ENCODE measurements around the gene PTTG1IP. TPM values are rescaled to one million over a fixed set of nuclear protein-coding genes. Genes with fewer than 3 reads are reported as not detected.

PTTG1IP gene
- total and polyA plus RNA-seq, 10 of the 15 experiments (the other 5 are each of a cell fraction or from before 2014, with no cell fraction given) = 2.4 to 56.4 (median 44.4) TPM

GRCh38 chr21:44800971-44801467 lies 72.5 kb downstream of the PTTG1IP start:
- intact Hi-C loops (cut with micrococcal nuclease; ENCODE audit: unreplicated experiment) (loop anchor here (5.0 to 10.0 kb wide), 3 partner anchors 71 to 334 kb away; partner anchors contain the start of gene PTTG1IP), in situ Hi-C loops (cut with MboI) (no loop called here)
- 2% methylated on average over 17 of the region's 17 CpGs for WGBS (ENCODE audit: insufficient coverage, insufficient replicate concordance, low lambda C conversion rate, missing lambda C conversion rate)
- ChIA-PET SMC1A (ENCODE audit: uncharacterized antibody, unreplicated experiment) (interaction anchor here (0.8 to 4.8 kb wide), 14 partner anchors 12 to 330 kb away, joined by 3 to 33 read pairs (median 4); partner anchors contain the start of gene PTTG1IP), CTCF (interaction anchor here (0.7 to 5.0 kb wide), 28 partner anchors 8 to 337 kb away, joined by 3 to 67 read pairs (median 5); partner anchors contain the start of genes PTTG1IP, SLX9 and SUMO3), POLR2A (interaction anchor here (0.8 to 2.8 kb wide), 6 partner anchors 11 to 131 kb away, joined by 3 to 15 read pairs (median 6); partner anchors contain the start of genes PTTG1IP and SUMO3), RAD21 (ENCODE audit: unreplicated experiment) (interaction anchor here (0.8 to 4.0 kb wide), 15 partner anchors 8 to 336 kb away, joined by 3 to 35 read pairs (median 5); partner anchors contain the start of genes PTTG1IP and SLX9)
- peak overlapping the region; percentile 71 for H3K27ac ChIP-seq (ENCODE audit: control insufficient read depth, insufficient read depth)
- no peaks in the 10 kb centered on the region for H3K9me3 ChIP-seq (replicated peaks; ENCODE audit: control insufficient read depth, insufficient read depth, low read length)
- H3K4me1 ChIP-seq (ENCODE audit: control insufficient read depth, insufficient read depth, low read length) = peaks cover 12% of the 10 kb centered on the region
- peaks cover 60% of the 10 kb centered on the region for H3K79me2 ChIP-seq (ENCODE audit: control insufficient read depth, insufficient read depth, low read length)
- peak; percentile 31 for FAIRE-seq
- no peak for DNase-seq (ENCODE audit: low read depth, low spot score)
- no peaks in the 10 kb centered on the region for H3K27me3 ChIP-seq (replicated peaks in 1 of 2; ENCODE audit: control insufficient read depth in 2 of 2, insufficient read depth in 2 of 2, low read length in 1 of 2)
- H2AFZ ChIP-seq (ENCODE audit: control insufficient read depth, low read depth, low read length) = peak overlapping the region; percentile 89
- peak; percentile 77 for ATAC-seq
- H3K4me3 ChIP-seq = peak overlapping the region; percentile 72
- peaks cover 0 to 12% of the 10 kb centered on the region in 2 experiments for H3K36me3 ChIP-seq (ENCODE audit: control insufficient read depth in 2 of 2, insufficient read depth in 2 of 2, low read length in 1 of 2)
- H4K20me1 ChIP-seq (ENCODE audit: control insufficient read depth, insufficient read depth) = no peaks in the 10 kb centered on the region
- peak overlapping the region; percentile 72 for H3K4me2 ChIP-seq (ENCODE audit: control insufficient read depth, insufficient read depth)
- no TSS peak for BruUV-seq (replicated peaks)
- H3K9ac ChIP-seq (ENCODE audit: control insufficient read depth, insufficient read depth, low read length) = peak overlapping the region; percentile 89
- no peak for TF ChIP-seq ATF7 (IDR thresholded peaks at IDR 0.05; ENCODE audit: low read depth)
- TF ChIP-seq ZNF592 (IDR thresholded peaks at IDR 0.05) = no peak
- TF ChIP-seq NBN (IDR thresholded peaks at IDR 0.05) = 0 out of 2 replicates have a peak, but pooled peaks have one; percentile 11
- peak; percentile 35; the same call in 1 of the 2 replicates for TF ChIP-seq RAD21 (IDR thresholded peaks at IDR 0.05; ENCODE audit: insufficient read depth, low read depth, low read length)
- 0 out of 2 replicates have a peak, but pooled peaks have one; percentile 14 for TF ChIP-seq RUNX3 (IDR thresholded peaks at IDR 0.05; ENCODE audit: low read length)
- no peak for TF ChIP-seq EZH2 (IDR thresholded peaks at IDR 0.05; ENCODE audit: borderline replicate concordance, control insufficient read depth, low read depth, low read length)
- TF ChIP-seq PKNOX1 (IDR thresholded peaks at IDR 0.05) = peak; percentile 76
- no peak for TF ChIP-seq WRNIP1 (IDR thresholded peaks at IDR 0.05; ENCODE audit: borderline replicate concordance, low read depth, low read length)
- TF ChIP-seq HSF1 (IDR thresholded peaks at IDR 0.05; ENCODE audit: low read depth, low read length) = no peak
- no peak for TF ChIP-seq POU2F2 (IDR thresholded peaks at IDR 0.05; ENCODE audit: borderline replicate concordance, low read depth, low read length)
- no peak for TF ChIP-seq ZSCAN29 (IDR thresholded peaks at IDR 0.05)
- TF ChIP-seq SMC3 (IDR thresholded peaks at IDR 0.05; ENCODE audit: borderline replicate concordance, low read length) = peak; percentile 41; the same call in 1 of the 2 replicates
- TF ChIP-seq PBX3 (IDR thresholded peaks at IDR 0.05; ENCODE audit: insufficient replicate concordance, low read depth, low read length) = peak; percentile 24
- TF ChIP-seq ZNF622 (IDR thresholded peaks at IDR 0.05) = no peak
- no peak for TF ChIP-seq SUPT20H (IDR thresholded peaks at IDR 0.05; ENCODE audit: borderline replicate concordance, control insufficient read depth, low read depth, low read length)
- no peak for TF ChIP-seq CREM (IDR thresholded peaks at IDR 0.05; ENCODE audit: low read depth)
